ENCODE data around the gene GNAS.

The GNAS gene

DNA sequence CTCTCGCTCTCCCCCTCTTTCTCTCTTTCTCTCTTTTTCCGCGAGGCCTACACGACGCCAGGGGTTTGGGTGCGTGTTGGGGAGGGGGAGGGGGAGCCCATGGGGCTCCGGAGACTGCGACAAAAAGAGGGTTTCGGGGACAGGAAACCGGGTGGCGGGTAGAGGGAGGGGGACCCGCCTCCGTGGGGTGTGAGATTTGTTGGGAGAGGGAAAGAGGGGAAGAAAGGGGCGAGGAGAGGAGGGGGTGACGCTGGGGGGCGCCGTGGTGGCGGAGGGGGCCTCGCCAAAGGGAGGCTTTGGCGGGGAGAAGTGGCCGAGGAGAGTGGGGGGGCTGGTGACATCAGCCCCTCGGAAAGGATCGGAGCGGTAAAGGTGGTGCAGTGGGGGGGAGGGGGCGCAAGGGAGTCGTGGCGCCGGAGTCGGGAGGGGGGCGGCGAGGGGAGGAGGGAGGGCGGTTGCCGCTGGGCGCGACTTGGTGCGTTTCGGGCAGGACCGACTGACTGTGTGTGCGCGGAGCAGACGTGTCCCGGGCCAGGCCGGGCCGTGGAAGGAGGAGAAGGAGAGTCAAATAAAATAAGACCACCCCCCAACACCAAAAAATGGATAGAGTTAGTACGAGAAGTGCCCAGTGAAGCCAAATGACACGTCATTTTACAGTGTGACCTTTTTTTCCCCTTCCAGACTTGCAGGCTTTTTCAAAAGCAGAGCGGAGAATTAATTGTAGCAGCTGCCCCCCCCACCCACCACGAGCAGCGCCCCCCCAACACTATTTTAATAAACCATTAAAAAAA lies 39.8 kb downstream of the GNAS start:
- peak overlapping the region; percentile 85 for H3K4me3 ChIP-seq (ENCODE audit: low read depth, low read length)
- TF ChIP-seq, protein P1, sequence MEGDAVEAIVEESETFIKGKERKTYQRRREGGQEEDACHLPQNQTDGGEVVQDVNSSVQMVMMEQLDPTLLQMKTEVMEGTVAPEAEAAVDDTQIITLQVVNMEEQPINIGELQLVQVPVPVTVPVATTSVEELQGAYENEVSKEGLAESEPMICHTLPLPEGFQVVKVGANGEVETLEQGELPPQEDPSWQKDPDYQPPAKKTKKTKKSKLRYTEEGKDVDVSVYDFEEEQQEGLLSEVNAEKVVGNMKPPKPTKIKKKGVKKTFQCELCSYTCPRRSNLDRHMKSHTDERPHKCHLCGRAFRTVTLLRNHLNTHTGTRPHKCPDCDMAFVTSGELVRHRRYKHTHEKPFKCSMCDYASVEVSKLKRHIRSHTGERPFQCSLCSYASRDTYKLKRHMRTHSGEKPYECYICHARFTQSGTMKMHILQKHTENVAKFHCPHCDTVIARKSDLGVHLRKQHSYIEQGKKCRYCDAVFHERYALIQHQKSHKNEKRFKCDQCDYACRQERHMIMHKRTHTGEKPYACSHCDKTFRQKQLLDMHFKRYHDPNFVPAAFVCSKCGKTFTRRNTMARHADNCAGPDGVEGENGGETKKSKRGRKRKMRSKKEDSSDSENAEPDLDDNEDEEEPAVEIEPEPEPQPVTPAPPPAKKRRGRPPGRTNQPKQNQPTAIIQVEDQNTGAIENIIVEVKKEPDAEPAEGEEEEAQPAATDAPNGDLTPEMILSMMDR (IDR thresholded peaks at IDR 0.05; ENCODE audit: low read depth, low read length) = no peak

DNA sequence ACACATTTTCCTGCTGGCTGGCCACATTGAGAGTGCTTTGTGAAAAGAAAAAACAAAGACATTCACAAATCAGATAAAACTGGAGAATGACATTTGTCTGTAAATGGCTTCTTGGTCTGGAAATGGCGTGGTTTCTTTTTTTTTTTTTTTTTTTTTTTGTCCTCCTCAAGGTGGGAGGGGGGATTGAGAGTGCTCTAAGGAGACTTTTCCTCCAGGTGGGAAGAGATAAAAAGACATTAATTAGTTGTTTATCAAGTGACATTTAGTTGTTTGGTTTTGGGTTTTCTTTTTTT lies 40.4 kb downstream of the GNAS start:
- TF ChIP-seq, protein P1 (IDR thresholded peaks at IDR 0.05; ENCODE audit: low read depth, low read length) = no peak

DNA sequence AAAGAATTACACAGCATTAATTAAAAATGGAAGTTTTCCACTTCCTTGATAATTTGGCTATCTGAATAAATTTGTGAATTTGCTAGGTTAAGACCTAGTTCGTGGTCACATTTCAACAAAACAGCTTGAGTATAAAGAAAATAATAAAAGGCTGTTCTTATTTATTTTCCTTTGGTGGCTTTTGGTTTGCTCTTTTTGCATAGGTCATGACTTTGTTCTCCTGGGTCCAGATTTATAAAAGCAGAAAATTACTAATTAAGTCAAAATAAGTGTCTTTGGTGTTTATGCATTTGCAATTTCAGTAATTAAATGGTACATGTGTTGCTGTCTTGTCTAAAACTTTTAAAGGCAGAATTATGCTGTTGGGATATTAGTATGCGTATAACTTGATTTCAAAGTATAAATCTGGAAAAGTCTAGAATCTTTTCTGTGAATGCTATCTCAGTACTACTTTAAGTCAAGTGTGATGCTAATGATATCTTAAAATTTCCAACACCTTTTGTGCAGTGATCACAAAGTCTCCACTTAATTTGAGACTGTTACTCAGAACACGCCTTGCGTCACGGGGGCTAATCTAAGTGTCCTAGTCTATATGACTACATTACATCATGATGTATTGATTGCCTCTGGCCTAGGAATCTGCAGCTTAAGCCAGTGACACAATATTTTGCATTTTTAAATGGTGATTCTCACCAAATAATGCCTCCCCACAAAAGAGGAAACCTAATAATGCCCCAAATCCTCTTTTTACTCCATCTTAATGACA lies 41.0 kb downstream of the GNAS start:
- H3K4me3 ChIP-seq (ENCODE audit: low read depth, low read length) = peak overlapping the region; percentile 85

More for the DNA sequence above, 40.4 kb downstream of the GNAS start:
- peak overlapping the region; percentile 85 for H3K4me3 ChIP-seq (ENCODE audit: low read depth, low read length)

DNA sequence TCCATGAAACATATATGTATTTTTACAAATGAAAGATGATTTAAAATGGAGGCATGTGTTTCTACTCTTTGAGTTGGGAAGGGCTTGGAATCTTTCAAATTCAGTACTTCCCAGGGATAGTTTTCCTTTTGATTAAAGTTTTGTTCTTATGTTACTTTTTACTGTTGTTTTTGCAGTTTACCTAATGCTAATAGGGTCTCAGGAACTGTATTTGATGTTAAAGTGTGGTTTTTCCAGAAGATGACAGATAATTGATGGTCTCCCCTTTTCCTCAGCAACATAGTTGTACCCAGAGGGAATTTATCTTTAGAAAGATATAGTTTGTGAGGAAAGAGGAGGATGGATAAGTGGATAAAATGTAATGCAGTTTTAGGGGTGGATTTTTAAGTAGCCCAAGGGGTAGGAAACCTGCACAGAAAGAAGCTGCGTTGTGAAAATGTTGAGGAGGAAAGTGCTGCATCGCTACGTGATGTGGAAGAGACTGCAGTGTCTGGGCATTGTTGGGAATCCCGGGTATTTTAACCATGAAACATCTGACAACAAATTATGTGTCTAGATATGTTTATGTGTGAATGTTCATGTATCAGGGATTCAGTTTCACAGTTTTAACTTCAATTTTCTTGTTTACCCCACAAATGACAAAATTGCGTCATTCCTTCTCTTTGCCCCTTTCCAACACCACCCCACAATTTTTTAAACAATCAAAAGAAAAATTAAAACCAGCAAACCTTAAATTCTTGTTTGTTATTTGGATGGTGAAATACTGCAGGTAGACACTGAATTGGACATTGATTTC lies 42.3 kb downstream of the GNAS start:
- TF ChIP-seq, protein P1 (IDR thresholded peaks at IDR 0.05; ENCODE audit: low read depth, low read length) = no peak
- H3K4me3 ChIP-seq (ENCODE audit: low read depth, low read length) = peak overlapping the region; percentile 29

More for the DNA sequence above, 41.0 kb downstream of the GNAS start:
- TF ChIP-seq, protein P1 (IDR thresholded peaks at IDR 0.05; ENCODE audit: low read depth, low read length) = no peak

DNA sequence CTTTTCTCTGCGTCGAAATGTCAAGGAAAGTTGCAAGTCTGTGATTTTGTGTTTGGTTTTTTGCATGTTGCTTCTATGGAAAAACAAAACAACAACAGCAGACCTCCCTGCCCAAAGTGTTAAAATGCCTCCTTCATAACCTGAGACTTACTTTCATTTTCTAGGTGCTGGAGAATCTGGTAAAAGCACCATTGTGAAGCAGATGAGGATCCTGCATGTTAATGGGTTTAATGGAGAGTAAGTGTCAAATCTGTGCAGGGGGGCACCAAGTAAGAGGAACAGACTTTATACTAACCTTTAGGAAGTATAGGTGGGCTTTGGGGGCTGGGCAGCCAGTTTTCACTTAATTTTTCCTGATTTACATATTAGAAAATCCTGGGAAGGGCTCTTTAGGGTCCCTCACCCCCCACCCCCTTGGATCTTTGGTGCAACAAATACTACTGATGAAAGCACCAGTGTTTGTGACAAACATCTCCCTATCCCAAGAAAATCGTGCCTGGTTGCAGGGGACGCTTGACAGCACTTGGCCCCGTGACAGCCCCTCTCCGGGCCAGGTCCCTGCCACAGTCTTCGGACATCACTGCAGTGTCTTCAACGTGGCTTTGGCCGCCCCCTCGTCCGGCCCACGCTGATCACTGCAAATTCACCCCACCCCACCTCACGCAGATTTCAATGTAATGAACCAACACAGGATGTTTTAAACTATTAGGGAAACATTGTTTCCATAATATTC lies 43.1 kb downstream of the GNAS start:
- H3K4me3 ChIP-seq (ENCODE audit: low read depth, low read length) = peak overlapping the region; percentile 29

DNA sequence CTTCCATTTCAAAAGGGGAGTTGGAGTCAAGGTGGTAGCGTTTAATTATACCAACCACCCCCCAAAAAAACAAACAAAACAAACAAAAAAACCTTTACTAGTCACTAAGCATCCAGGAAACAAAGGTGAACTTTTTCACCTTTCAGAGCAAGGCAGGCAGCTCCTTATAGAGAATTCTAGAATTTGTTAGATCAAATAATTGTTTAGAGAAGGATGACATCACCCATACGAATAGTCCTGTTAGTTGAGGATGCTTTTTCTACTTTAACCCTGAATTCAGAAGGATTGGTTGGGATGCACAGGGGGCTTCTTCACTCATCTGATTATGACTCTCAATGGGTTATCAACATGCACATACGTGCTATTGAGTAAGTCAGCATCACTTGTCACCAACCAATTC lies 44.3 kb downstream of the GNAS start:
- TF ChIP-seq, protein P1 (IDR thresholded peaks at IDR 0.05; ENCODE audit: low read depth, low read length) = no peak
- H3K4me3 ChIP-seq (ENCODE audit: low read depth, low read length) = no peak overlapping the region

More for the DNA sequence above, 43.1 kb downstream of the GNAS start:
- TF ChIP-seq, protein P1 (IDR thresholded peaks at IDR 0.05; ENCODE audit: low read depth, low read length) = no peak

All from WI38 (cell line).